ENCODE results near the gene GOLGB1. TPM values are rescaled to one million over a fixed set of nuclear protein-coding genes. Genes with fewer than 3 reads are reported as not detected.

Gene GOLGB1
- polyA plus RNA-seq, 1 experiment = 35.7 TPM

- no peak for TF ChIP-seq CTCF (IDR thresholded peaks at IDR 0.05; ENCODE audit: low read depth, low read length)
- ChIA-PET POLR2A (no interaction called here), CTCF (interaction anchor here (0.9 kb wide), 1 partner anchor 39 kb away, joined by 3 read pairs; no protein-coding TSS in a partner anchor)
- Histone ChIP-seq H3K9me3 (ENCODE audit: control insufficient read depth, insufficient read depth, low read length) (no peaks in the 10 kb centered on the region), H3K4me3 (ENCODE audit: low read depth, low read length) (no peak within 1 kb of the TSS), H3K27me3 (ENCODE audit: control insufficient read depth, insufficient read depth, low read length) (no peaks in the 10 kb centered on the region), H3K27ac (ENCODE audit: low read depth, low read length) (no peak within 1 kb of the TSS)
- DNase-seq (ENCODE audit: low read depth, low spot score) = no peak
These were observed 89.0 kb downstream of the GOLGB1 start, which contains the start of gene HCLS1 for GRCh38 chr3:121660356-121661171. TSS of gene HCLS1 (minus strand) at chr3:121660903. CDS start at chr3:121658347, 2,556 bp downstream.

GRCh38 chr3:121659586-121659985 lies 90.0 kb downstream of the GOLGB1 start:
- no peak overlapping the region for H3K27ac ChIP-seq (ENCODE audit: low read depth, low read length)
- no peak for TF ChIP-seq CTCF (IDR thresholded peaks at IDR 0.05; ENCODE audit: low read depth, low read length)
- ChIA-PET CTCF (no interaction called here), POLR2A (no interaction called here)
- no peak overlapping the region for H3K4me3 ChIP-seq (ENCODE audit: low read depth, low read length)
- H3K27me3 ChIP-seq (ENCODE audit: control insufficient read depth, insufficient read depth, low read length) = no peaks in the 10 kb centered on the region
- no peaks in the 10 kb centered on the region for H3K9me3 ChIP-seq (ENCODE audit: control insufficient read depth, insufficient read depth, low read length)
- DNase-seq (ENCODE audit: low read depth, low spot score) = no peak

DNA sequence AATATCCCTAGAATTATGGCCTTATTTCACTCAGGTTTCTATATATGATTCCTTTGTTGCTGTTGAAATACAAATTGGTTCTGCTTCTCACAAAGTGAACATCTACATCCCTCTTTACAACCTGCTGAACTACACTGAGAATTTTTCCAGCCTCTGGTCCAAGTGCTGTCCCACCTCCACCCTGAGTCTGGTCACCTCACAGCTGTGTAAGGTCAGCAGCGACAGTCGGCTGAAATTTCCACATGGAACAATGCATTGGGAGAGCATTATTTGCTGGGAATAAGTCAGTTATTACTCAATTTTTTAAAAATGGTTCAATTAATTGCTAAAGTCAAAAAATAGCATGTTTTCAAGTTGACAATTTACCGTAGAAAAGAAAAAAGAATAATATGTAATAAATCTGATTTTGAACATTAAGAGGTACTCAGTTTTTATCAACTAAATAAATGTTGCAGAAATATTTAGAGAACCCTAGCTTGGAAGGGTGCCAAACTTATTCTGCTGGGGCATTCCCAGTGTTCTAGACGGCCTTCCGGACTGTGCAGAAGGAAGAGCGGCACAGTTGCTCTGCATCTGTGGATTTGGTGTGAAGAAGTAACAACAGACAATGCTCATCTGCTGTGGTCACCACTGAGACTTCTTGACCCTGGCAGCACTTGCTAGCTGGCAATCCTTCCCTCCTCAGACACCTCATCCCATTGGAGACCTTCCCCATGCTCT lies 90.7 kb downstream of the GOLGB1 start:
- no peak overlapping the region for H3K27ac ChIP-seq (ENCODE audit: low read depth, low read length)
- CTCF ChIA-PET = no interaction called here
- no peak for TF ChIP-seq CTCF (IDR thresholded peaks at IDR 0.05; ENCODE audit: low read depth, low read length)
- no peak for DNase-seq (ENCODE audit: low read depth, low spot score)
- POLR2A ChIA-PET = no interaction called here
- H3K4me3 ChIP-seq (ENCODE audit: low read depth, low read length) = no peak overlapping the region
- no peaks in the 10 kb centered on the region for H3K27me3 ChIP-seq (ENCODE audit: control insufficient read depth, insufficient read depth, low read length)
- no peaks in the 10 kb centered on the region for H3K9me3 ChIP-seq (ENCODE audit: control insufficient read depth, insufficient read depth, low read length)

GRCh38 chr3:121654493-121655385 lies 94.8 kb downstream of the GOLGB1 start:
- no peak for DNase-seq (ENCODE audit: low read depth, low spot score)
- no peak for TF ChIP-seq CTCF (IDR thresholded peaks at IDR 0.05; ENCODE audit: low read depth, low read length)
- POLR2A ChIA-PET = no interaction called here
- no peaks in the 10 kb centered on the region for H3K9me3 ChIP-seq (ENCODE audit: control insufficient read depth, insufficient read depth, low read length)
- H3K27me3 ChIP-seq (ENCODE audit: control insufficient read depth, insufficient read depth, low read length) = no peaks in the 10 kb centered on the region
- CTCF ChIA-PET = no interaction called here
- H3K27ac ChIP-seq (ENCODE audit: low read depth, low read length) = no peak overlapping the region
- no peak overlapping the region for H3K4me3 ChIP-seq (ENCODE audit: low read depth, low read length)
